Suprapubic skin (tissue), 4 donors: ENCODE data around the gene UBE2R2.

Source experiments
- POLR2A ChIP-seq, 2 donors: fragments of 450-650 bp; IDR thresholded peaks; one replicate each; pipeline ENCODE4 v1.6.1; 2017; ENCODE audit warnings: antibody characterized with exemption in 2 of 2, mild to moderate bottlenecking in 2 of 2, moderate library complexity in 2 of 2
- POLR2AphosphoS5 ChIP-seq, 3 donors: sonication (generic); formaldehyde crosslinking; IDR thresholded peaks; one replicate each; pipeline ENCODE4 v1.6.1; 2017; ENCODE audit warnings: antibody characterized with exemption in 3 of 3
- TF ChIP-seq, protein P1 (sequence below), 2 donors: fragments of 200-600 bp in 1 of 2; fragments of 450-650 bp in 1 of 2; sonication (generic) in 1 of 2; IDR thresholded peaks; one replicate each; pipeline ENCODE4 v1.5.1; 2016 to 2019; ENCODE audit warnings: antibody characterized with exemption in 2 of 2, mild to moderate bottlenecking in 1 of 2, moderate library complexity in 1 of 2

DNA sequence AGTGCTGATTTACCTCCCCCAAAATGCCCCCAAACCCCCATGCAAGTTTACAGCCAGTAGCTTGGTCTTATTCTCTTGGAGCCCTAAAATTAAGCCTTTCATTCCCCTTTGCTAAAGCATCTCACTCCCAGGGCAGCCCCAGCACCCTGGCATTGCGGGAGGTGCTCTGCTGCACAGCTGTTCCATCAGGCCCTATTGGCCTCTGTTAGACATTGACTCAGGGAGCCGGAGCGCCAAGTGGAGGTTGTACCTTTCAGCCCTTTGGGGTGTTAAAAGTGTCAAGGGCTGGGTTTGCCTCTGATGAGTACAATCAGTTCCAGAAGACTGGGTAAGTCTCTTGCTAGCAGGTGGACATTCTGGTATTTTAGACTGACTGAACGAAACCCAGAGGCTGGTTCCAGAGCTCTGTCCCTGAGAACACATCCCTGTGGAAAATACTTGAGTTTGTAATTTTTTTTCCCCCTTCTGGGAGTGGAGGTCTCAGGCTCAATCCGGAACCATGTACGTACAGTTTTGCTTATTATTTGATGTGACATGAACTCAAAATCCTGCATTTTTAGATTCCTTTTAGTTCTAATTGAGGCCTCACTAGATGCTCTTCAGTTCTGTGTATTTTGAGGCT, 102.4 kb downstream of the UBE2R2 start:
- TF ChIP-seq, protein P1, sequence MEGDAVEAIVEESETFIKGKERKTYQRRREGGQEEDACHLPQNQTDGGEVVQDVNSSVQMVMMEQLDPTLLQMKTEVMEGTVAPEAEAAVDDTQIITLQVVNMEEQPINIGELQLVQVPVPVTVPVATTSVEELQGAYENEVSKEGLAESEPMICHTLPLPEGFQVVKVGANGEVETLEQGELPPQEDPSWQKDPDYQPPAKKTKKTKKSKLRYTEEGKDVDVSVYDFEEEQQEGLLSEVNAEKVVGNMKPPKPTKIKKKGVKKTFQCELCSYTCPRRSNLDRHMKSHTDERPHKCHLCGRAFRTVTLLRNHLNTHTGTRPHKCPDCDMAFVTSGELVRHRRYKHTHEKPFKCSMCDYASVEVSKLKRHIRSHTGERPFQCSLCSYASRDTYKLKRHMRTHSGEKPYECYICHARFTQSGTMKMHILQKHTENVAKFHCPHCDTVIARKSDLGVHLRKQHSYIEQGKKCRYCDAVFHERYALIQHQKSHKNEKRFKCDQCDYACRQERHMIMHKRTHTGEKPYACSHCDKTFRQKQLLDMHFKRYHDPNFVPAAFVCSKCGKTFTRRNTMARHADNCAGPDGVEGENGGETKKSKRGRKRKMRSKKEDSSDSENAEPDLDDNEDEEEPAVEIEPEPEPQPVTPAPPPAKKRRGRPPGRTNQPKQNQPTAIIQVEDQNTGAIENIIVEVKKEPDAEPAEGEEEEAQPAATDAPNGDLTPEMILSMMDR (IDR thresholded peaks at IDR 0.05): no peak
- TF ChIP-seq POLR2AphosphoS5 (IDR thresholded peaks at IDR 0.05) (no peak), POLR2A (IDR thresholded peaks at IDR 0.05) (no peak)
